ENCODE measurements around the gene EDNRA.

DNA sequence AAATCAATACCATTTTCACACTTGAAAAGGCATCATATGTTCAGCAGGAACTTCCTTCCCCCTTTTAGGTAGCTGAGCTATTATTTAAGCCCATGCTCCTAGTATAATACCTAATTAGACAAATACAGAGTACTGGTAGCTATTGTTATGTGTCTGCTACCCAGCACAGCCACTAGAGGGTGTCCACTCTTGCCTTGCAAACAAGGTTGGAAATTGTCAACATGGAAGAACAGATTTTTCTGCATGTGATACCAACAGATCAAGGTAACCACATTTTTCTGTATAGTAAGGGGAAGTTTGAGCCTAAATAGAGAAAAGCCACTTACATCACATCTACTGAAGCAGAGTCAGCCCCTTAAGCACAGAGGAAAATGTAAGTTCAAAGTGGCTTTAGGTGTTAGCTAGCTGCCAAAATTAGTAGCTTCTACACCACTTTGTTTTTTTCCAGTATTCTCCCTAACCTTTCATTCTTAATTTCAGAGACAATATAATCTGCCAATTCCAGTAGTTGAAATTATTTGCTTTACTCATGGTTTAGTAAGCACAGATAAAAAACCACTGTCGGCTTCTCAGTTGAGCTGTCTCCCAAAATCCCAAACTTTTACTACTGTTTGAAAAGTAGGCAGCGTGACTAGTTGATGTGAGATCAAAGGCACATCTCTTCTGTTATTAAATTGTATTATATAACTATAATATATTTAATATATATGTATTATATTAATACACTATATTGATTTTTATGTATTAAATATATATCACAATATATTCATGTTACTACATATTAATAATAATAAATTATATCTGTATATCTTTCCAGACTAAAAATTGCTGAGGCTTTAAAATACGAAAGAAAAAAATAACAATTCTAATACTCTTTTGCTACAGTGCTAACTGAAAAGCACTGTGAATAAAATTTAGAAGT is 38.2 kb downstream of the EDNRA start:
- TF ChIP-seq, protein P1, sequence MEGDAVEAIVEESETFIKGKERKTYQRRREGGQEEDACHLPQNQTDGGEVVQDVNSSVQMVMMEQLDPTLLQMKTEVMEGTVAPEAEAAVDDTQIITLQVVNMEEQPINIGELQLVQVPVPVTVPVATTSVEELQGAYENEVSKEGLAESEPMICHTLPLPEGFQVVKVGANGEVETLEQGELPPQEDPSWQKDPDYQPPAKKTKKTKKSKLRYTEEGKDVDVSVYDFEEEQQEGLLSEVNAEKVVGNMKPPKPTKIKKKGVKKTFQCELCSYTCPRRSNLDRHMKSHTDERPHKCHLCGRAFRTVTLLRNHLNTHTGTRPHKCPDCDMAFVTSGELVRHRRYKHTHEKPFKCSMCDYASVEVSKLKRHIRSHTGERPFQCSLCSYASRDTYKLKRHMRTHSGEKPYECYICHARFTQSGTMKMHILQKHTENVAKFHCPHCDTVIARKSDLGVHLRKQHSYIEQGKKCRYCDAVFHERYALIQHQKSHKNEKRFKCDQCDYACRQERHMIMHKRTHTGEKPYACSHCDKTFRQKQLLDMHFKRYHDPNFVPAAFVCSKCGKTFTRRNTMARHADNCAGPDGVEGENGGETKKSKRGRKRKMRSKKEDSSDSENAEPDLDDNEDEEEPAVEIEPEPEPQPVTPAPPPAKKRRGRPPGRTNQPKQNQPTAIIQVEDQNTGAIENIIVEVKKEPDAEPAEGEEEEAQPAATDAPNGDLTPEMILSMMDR (IDR thresholded peaks at IDR 0.05; ENCODE audit: low read length) = peak; percentile 91
- TF ChIP-seq EZH2 (IDR thresholded peaks at IDR 0.05; ENCODE audit: borderline replicate concordance, low read length) = no peak

Data from OCI-LY1 (cell line).